ENCODE results near the gene DISP3.
"Not testable (repeated sequence)": the region's sequence is repeated elsewhere in the genome, so short reads cannot be mapped to it uniquely, and the experiment has no call there.

Gene DISP3

GRCh38 chr1:11575553-11575952, 96.6 kb downstream of the DISP3 start:
- H3K27me3 ChIP-seq (ENCODE audit: insufficient read depth, poor library complexity, severe bottlenecking) = no peaks in the 10 kb centered on the region
- no peak for DNase-seq (ENCODE audit: low spot score)
- H3K4me1 ChIP-seq (ENCODE audit: insufficient read depth, poor library complexity, severe bottlenecking) = peaks cover 8% of the 10 kb centered on the region
- H3K9me3 ChIP-seq (ENCODE audit: severe bottlenecking) = no peaks in the 10 kb centered on the region
- no peaks in the 10 kb centered on the region for H3K36me3 ChIP-seq (ENCODE audit: low read depth)
- no peak for TF ChIP-seq CTCF (IDR thresholded peaks at IDR 0.05; ENCODE audit: poor library complexity, severe bottlenecking)
- H3K4me3 ChIP-seq (ENCODE audit: severe bottlenecking) = no peak overlapping the region
- H3K27ac ChIP-seq (ENCODE audit: poor library complexity, severe bottlenecking) = no peak overlapping the region
- ATAC-seq (ENCODE audit: low read depth) = no peak

- ATAC-seq (ENCODE audit: low read depth) = no peak
- TF ChIP-seq CTCF (IDR thresholded peaks at IDR 0.05; ENCODE audit: poor library complexity, severe bottlenecking) = no peak
- H3K27ac ChIP-seq (ENCODE audit: poor library complexity, severe bottlenecking) = no peak overlapping the region
These were observed 97.3 kb downstream of the DISP3 start for GRCh38 chr1:11576109-11576875.

GRCh38 chr1:11578004-11578403, 99.0 kb downstream of the DISP3 start:
- ATAC-seq (ENCODE audit: low read depth) (no peak), DNase-seq (ENCODE audit: low spot score) (no peak)
- Histone ChIP-seq H3K4me3 (ENCODE audit: severe bottlenecking) (no peak overlapping the region), H3K27me3 (ENCODE audit: insufficient read depth, poor library complexity, severe bottlenecking) (no peaks in the 10 kb centered on the region), H3K9me3 (ENCODE audit: severe bottlenecking) (no peaks in the 10 kb centered on the region), H3K36me3 (ENCODE audit: low read depth) (no peaks in the 10 kb centered on the region), H3K27ac (ENCODE audit: poor library complexity, severe bottlenecking) (no peak overlapping the region), H3K4me1 (ENCODE audit: insufficient read depth, poor library complexity, severe bottlenecking) (no peaks in the 10 kb centered on the region)
- TF ChIP-seq CTCF (IDR thresholded peaks at IDR 0.05; ENCODE audit: poor library complexity, severe bottlenecking) = no peak

More at GRCh38 chr1:11576109-11576875, 97.3 kb downstream of the DISP3 start:
- Histone ChIP-seq H3K4me3 (ENCODE audit: severe bottlenecking) (no peak overlapping the region), H3K36me3 (ENCODE audit: low read depth) (no peaks in the 10 kb centered on the region), H3K9me3 (ENCODE audit: severe bottlenecking) (no peaks in the 10 kb centered on the region), H3K4me1 (ENCODE audit: insufficient read depth, poor library complexity, severe bottlenecking) (peaks cover 8% of the 10 kb centered on the region), H3K27me3 (ENCODE audit: insufficient read depth, poor library complexity, severe bottlenecking) (no peaks in the 10 kb centered on the region)
- no peak for DNase-seq (ENCODE audit: low spot score)

- no peak for TF ChIP-seq CTCF (IDR thresholded peaks at IDR 0.05; ENCODE audit: poor library complexity, severe bottlenecking)
- H3K27ac ChIP-seq (ENCODE audit: poor library complexity, severe bottlenecking) = no peak overlapping the region
- no peaks in the 10 kb centered on the region for H3K27me3 ChIP-seq (ENCODE audit: insufficient read depth, poor library complexity, severe bottlenecking)
- H3K9me3 ChIP-seq (ENCODE audit: severe bottlenecking) = no peaks in the 10 kb centered on the region
- ATAC-seq (ENCODE audit: low read depth) (no peak), DNase-seq (ENCODE audit: low spot score) (no peak)
- H3K4me3 ChIP-seq (ENCODE audit: severe bottlenecking) = no peak overlapping the region
- no peaks in the 10 kb centered on the region for H3K36me3 ChIP-seq (ENCODE audit: low read depth)
- H3K4me1 ChIP-seq (ENCODE audit: insufficient read depth, poor library complexity, severe bottlenecking) = no peaks in the 10 kb centered on the region
These were observed 100.6 kb downstream of the DISP3 start for GRCh38 chr1:11579506-11579905.

- ATAC-seq (ENCODE audit: low read depth); H3K36me3 ChIP-seq (ENCODE audit: low read depth); H3K4me1 ChIP-seq (ENCODE audit: insufficient read depth, poor library complexity, severe bottlenecking); DNase-seq (ENCODE audit: low spot score); H3K27me3 ChIP-seq (ENCODE audit: insufficient read depth, poor library complexity, severe bottlenecking); H3K27ac ChIP-seq (ENCODE audit: poor library complexity, severe bottlenecking); H3K4me3 ChIP-seq (ENCODE audit: severe bottlenecking); H3K9me3 ChIP-seq (ENCODE audit: severe bottlenecking): not testable (repeated sequence)
These were observed 101.1 kb downstream of the DISP3 start for GRCh38 chr1:11580049-11580448.
